Astrocyte (in vitro differentiated cells and primary cell): ENCODE data around the gene KCNMB4.

Source experiments
- CTCF ChIP-seq: IDR thresholded peaks from 2 replicates; pipeline ENCODE4 v1.5.1; 2011; ENCODE audit warnings: low read depth, mild to moderate bottlenecking, inconsistent platforms, low read length, moderate library complexity; ENCODE audit not compliant: insufficient read depth
- EZH2 ChIP-seq: IDR thresholded peaks from 2 replicates; pipeline ENCODE4 v1.6.1; 2012; ENCODE audit warnings: mild to moderate bottlenecking, low read length, inconsistent platforms; ENCODE audit not compliant: insufficient read depth

GRCh38 chr12:70359458-70360197, 6.5 kb upstream of the KCNMB4 start:
- TF ChIP-seq CTCF, result no peak
- TF ChIP-seq EZH2, result no peak
